ENCODE data around the gene GALNT4. TPM values are rescaled to one million over a fixed set of nuclear protein-coding genes. Genes with fewer than 3 reads are reported as not detected.
A peak's percentile ranks its signal among the peaks of the same experiment; 100 is the strongest.

Gene GALNT4
- total and polyA plus RNA-seq, 4 donors, result 3.0 to 16.0 (median 7.0) TPM

DNA sequence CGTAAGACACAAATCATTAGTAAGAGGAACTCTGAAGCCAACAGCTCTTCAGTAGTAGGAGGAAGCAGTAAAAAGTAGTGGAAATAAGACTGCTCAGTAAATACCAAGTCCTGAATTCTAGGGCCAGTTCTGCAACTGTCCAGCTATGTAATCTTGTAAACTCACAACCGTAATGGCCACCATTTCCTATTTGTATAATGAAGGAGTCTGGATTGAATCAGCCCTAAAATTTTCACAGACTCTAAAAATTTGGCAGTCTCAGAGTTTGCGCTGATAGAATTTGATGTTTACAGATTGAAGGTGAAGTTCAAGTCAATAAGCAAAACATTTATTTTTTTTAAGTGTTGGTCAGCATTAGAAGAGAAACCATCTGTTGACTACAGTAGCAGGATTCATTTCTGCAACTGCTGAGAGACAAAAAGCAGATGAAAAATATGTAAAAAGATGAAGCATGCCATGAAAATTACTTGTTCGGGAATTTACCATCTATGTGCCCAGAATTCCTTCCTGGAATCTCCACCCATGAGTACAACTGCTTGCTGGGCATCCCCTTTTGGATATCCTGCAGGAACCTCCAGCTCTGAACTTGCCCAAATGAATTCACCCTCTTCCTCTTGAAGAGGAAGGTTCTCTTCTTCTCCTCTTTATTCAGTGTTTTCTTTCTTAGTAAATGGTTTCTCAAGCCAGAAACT is 47.5 kb downstream of the GALNT4 start:
- no peak for TF ChIP-seq CTCF (IDR thresholded peaks at IDR 0.05; ENCODE audit: control extremely low read depth, extremely low read depth)
- Histone ChIP-seq H3K27ac (ENCODE audit: low read depth in 1 of 2, low read length in 1 of 2) (no peak overlapping the region), H3K9me3 (ENCODE audit: control insufficient read depth in 4 of 4, insufficient read depth in 3 of 4, low read length in 3 of 4) (no peaks in the 10 kb centered on the region), H3K4me1 (ENCODE audit: control insufficient read depth in 5 of 5, insufficient read depth in 5 of 5, low read length in 5 of 5) (peaks cover 0 to 17% (median 0%) of the 10 kb centered on the region in 5 donors), H3K9ac (ENCODE audit: insufficient read depth in 1 of 2, low read length in 2 of 2) (no peak overlapping the region), H3K4me3 (no peak overlapping the region), H3K36me3 (ENCODE audit: control insufficient read depth in 4 of 4, insufficient read depth in 4 of 4, low read length in 4 of 4) (no peaks in the 10 kb centered on the region), H3K27me3 (ENCODE audit: control insufficient read depth in 3 of 3, insufficient read depth in 3 of 3, low read length in 2 of 3) (no peaks in the 10 kb centered on the region)
- ATAC-seq (ENCODE audit: insufficient read depth, low FRiP score) (no peak), DNase-seq (peak in 2 of 3 donors; percentile 84 to 86)
- WGBS, 2 donors, result 67 to 84% methylated on average over 4 of the region's 4 CpGs

GRCh38 chr12:89476232-89476631 is 48.4 kb downstream of the GALNT4 start:
- ATAC-seq (ENCODE audit: insufficient read depth, low FRiP score), result no peak
- TF ChIP-seq CTCF (IDR thresholded peaks at IDR 0.05; ENCODE audit: control extremely low read depth, extremely low read depth), result no peak

GRCh38 chr12:89475203-89475990 is 49.2 kb downstream of the GALNT4 start:
- Histone ChIP-seq H3K36me3 (ENCODE audit: control insufficient read depth in 4 of 4, insufficient read depth in 4 of 4, low read length in 4 of 4) (no peaks in the 10 kb centered on the region), H3K27me3 (ENCODE audit: control insufficient read depth in 3 of 3, insufficient read depth in 3 of 3, low read length in 2 of 3) (no peaks in the 10 kb centered on the region), H3K4me3 (no peak overlapping the region), H3K9me3 (ENCODE audit: control insufficient read depth in 4 of 4, insufficient read depth in 3 of 4, low read length in 3 of 4) (no peaks in the 10 kb centered on the region), H3K9ac (ENCODE audit: insufficient read depth in 1 of 2, low read length in 2 of 2) (no peak overlapping the region), H3K27ac (ENCODE audit: low read depth in 1 of 2, low read length in 1 of 2) (no peak overlapping the region), H3K4me1 (ENCODE audit: control insufficient read depth in 5 of 5, insufficient read depth in 5 of 5, low read length in 5 of 5) (peaks cover 0 to 10% (median 0%) of the 10 kb centered on the region in 5 donors)
- WGBS, 2 donors, result 79 to 83% methylated on average over 6 of the region's 6 CpGs
- no peak for DNase-seq
- ATAC-seq (ENCODE audit: insufficient read depth, low FRiP score), result no peak
- no peak for TF ChIP-seq CTCF (IDR thresholded peaks at IDR 0.05; ENCODE audit: control extremely low read depth, extremely low read depth)

More at GRCh38 chr12:89476232-89476631, 48.4 kb downstream of the GALNT4 start:
- Histone ChIP-seq H3K4me3 (no peak overlapping the region), H3K9ac (ENCODE audit: insufficient read depth in 1 of 2, low read length in 2 of 2) (no peak overlapping the region), H3K9me3 (ENCODE audit: control insufficient read depth in 4 of 4, insufficient read depth in 3 of 4, low read length in 3 of 4) (no peaks in the 10 kb centered on the region), H3K27me3 (ENCODE audit: control insufficient read depth in 3 of 3, insufficient read depth in 3 of 3, low read length in 2 of 3) (no peaks in the 10 kb centered on the region), H3K36me3 (ENCODE audit: control insufficient read depth in 4 of 4, insufficient read depth in 4 of 4, low read length in 4 of 4) (no peaks in the 10 kb centered on the region), H3K4me1 (ENCODE audit: control insufficient read depth in 5 of 5, insufficient read depth in 5 of 5, low read length in 5 of 5) (peaks cover 0 to 11% (median 0%) of the 10 kb centered on the region in 5 donors), H3K27ac (ENCODE audit: low read depth in 1 of 2, low read length in 1 of 2) (no peak overlapping the region)
- DNase-seq, result no peak
- WGBS, 2 donors, result 92 to 93% methylated on average over 3 of the region's 3 CpGs

All from lung (tissue), 12 donors.